ENCODE measurements around the gene TNFRSF25. TPM values are rescaled to one million over a fixed set of nuclear protein-coding genes. Genes with fewer than 3 reads are reported as not detected.

Gene TNFRSF25, protein sequence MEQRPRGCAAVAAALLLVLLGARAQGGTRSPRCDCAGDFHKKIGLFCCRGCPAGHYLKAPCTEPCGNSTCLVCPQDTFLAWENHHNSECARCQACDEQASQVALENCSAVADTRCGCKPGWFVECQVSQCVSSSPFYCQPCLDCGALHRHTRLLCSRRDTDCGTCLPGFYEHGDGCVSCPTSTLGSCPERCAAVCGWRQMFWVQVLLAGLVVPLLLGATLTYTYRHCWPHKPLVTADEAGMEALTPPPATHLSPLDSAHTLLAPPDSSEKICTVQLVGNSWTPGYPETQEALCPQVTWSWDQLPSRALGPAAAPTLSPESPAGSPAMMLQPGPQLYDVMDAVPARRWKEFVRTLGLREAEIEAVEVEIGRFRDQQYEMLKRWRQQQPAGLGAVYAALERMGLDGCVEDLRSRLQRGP
- 4.8 TPM for polyA plus RNA-seq (2013, experiment 1 of 2; ENCODE audit: insufficient read length)
- 4.9 TPM for polyA plus RNA-seq (2013, experiment 2 of 2; ENCODE audit: insufficient read length)

DNA sequence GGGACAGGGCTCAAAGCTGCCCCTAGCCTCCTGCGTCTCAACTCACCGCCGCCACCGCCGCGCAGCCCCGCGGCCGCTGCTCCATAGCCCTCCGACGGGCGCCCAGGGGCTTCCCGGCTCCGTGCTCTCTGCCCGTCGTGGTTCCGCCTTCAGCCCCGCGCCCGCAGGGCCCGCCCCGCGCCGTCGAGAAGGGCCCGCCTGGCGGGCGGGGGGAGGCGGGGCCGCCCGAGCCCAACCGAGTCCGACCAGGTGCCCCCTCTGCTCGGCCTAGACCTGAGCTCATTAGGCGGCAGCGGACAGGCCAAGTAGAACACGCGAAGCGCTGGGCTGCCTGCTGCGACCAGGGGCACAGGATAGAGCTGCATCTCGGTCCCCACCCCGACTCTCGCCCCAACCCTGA is at the start of gene TNFRSF25:
Gene TNFRSF25 (minus strand): TSS at position 151 of the 400 bp plus-strand sequence. CDS start 66 bp downstream, at position 85.
- DNase-seq = no peak

DNA sequence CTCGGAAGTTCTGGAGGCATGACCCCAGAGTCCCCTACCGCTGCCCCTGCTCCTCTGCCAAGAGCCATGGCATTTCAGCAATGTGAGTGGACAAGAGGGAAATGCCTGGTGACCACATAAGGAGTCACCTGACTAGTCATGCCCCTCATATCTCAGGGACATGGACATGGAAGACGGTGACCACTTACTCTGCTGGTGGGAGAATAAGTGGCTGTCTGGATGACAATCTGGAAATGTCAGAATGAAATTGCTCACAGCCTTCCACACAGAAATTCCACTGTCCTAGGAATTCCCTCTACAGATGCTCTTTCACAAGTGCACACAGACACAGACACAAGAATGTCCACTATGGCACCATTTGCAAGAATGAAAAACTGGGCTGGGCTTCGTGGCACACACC is 49.8 kb upstream of the TNFRSF25 start:
- DNase-seq = peak; percentile 22

DNA sequence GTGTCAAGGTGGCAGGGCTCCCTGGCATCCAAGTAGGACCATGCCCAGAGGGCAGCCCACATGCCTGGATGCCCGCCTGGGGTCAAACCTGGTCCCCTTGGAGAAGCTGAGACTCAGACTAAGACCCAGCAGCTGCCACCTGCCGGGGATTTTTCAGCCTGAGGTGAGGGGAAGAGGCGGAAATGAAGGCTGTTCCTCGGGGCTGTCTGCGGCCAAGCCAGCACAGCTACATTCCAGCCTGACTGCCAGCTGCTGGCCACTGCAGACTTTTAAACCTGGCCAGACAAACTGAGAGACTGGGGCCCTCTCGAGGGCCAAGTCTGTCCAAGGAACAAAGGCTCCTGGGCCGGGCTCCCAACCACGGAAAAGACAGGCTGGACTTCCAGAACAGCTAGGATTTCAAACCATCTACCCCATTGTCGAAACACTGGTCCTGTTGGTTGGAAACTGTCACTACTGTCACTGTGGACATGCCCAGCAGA is 47.4 kb upstream of the TNFRSF25 start:
- no peak for DNase-seq

DNA sequence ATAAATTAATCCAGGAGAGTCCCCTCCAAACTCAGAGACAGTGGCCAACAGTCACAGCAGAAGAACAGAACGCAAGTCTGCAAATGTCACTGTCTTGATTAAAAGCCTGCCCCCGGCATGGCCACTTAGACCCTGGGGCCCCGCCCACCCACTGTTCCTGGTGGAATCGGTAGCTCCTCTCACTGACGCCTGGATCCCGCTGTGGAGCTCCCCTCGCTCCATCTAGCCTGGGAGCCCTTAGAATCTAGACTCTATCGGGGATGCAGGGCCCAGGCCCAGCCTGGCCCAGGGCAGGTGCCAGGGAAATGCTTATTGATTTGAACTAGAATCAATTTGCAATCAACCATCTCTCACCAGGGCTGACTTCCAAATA is 46.9 kb upstream of the TNFRSF25 start:
- DNase-seq = no peak

DNA sequence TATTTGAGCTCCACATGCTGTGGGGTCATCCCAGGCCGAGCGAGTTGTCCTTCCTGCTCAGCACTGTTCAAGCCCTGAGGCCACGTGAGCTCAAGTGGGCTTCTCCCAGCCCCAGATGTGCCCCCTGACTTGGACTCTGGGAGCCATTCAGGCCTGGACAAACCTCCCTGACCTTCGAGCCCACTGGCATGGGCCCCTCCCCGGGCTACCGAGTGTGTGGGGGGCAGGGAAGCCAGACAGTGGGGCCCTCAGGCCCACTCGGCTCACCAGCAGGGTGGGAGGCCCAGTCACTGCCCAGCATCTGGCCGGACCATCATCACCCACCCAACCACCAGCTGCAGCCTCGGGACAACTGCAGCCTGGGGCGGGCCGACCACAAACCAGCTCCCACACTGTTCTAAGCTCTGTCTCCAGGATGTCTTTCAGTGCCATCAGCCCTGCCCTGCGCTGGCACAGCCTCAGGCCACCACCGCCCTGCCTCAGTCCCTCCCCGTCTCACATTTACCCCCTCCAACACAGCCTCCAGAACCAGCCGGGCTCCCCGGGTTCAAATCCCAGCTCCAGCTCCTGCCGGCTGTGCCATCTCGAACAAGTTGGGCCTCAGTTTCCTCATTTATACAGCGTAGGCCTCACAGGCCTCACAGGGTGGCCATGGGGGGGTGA is 46.4 kb upstream of the TNFRSF25 start:
- no peak for DNase-seq

DNA sequence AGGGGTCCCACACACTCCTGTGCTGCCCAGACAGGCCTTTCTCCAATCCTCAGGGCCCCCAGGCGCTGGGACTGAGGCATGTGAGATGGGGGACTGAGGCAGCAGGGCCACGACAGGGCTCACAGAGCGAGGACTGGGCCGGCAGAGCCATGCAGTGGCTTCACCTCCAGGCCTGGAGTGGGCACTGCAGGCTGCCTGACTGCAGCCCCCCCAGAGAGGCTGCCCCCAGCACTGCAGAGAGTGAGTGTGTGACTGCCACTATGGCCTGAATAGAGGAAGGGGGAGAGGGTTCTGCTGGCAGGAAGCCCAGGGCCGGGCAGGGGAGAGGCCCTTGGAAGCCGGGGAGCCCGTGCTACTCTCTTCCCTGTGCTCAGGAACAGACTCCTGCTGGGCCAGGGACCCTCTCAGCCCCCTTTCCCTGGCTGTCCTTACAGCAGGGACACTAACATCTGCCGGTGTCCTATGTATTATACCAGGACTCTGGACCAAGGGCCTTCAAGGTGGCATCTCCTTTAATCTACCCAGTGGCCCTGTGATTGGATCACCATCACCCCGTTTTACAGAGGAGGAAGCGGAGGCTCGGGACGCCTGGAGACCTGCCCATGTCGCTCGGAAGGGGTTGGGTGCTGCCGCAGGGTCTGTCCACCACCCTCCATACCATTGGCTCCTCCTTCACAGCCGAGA is 45.7 kb upstream of the TNFRSF25 start:
- no peak for DNase-seq

DNA sequence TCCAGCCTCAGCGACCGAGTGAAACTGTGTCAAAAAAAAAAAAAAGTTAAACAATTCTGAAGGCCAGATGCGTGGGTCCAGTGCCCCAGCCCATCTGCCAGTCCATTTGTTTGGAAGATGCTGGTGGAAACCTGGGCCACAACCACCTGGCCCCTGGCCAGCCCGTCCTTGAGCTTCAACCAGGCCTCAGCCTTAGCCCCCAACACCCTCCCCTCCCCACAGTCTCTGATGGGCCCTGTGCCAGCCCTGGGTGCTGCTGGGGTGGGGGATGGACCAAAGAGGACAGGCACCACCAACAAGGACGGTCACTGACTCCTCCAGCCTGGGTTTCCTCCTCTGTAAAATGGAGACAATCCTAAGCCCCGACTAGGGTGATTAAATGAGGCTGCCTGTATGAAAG is 45.1 kb upstream of the TNFRSF25 start:
- DNase-seq = no peak

DNA sequence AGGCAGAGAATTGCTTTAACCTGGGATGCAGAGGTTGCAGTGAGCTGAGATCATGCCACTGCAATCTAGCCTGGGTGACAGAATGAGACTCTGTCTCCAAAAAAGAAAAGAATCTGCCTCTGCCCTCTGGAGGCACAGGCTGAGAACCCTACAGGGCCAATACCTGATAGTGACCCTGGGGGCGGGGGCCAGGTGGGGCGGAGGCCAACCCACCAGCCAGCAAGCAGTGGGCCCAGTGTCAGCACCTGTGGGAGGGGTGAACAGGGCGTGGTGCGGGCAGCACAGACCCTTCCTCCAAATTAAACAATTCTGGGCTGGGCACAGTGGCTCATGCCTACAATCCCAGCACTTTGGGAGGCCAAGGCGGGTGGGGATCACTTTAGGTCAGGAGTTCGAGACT is 44.5 kb upstream of the TNFRSF25 start:
- DNase-seq = no peak

DNA sequence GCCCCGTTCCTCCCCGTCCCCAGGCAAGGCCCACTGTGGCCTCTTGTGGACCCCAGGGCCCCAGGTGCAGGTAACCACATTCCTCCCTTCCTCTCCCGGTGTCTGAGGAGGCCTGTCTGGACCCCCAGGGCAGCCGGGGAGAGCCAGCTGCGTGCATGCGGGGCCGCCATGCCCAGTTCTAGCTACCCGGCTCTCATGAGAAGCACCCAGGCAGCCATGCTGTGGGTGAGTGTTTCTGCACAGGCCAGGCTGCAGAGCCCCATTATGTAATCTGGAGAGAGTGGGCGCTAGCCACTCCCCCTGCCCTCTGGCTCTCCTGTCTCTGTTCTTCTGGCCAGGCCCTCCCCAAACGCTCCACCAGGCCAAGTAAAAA is 43.9 kb upstream of the TNFRSF25 start:
- no peak for DNase-seq

DNA sequence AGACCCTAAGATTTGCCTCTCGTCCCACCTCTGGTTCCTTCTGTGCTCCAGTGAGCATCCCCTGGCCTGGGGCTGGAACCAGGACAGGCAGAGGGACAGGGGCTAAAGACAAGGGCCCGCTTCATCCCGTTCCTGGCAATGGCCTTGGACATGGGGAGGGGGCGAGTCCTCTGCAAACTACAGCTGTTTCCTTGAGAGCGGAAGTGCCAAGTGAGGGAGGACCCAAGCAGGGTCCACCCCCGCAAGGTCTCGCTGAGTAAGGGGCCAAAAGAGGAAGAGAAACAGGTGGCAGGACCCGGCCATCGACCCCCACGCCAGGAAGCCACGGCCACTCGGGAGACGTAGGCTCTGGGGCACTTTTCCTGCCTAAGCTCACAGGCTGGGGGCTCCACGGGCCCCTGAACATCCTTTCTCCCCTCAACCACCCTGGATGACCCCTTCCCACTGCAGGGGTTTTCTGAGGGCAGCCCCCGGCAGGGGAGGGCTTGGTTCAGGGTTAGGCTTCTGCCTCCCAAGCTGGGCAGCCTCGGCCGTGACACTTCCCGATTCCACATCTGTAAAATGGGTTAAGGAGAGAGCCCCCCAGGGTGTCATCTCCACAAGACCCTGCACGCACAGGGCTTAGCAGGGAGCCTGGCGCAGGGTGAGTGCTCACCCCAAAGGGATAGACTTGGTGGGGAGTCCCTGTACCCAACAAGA is 43.4 kb upstream of the TNFRSF25 start:
- DNase-seq = no peak

DNA sequence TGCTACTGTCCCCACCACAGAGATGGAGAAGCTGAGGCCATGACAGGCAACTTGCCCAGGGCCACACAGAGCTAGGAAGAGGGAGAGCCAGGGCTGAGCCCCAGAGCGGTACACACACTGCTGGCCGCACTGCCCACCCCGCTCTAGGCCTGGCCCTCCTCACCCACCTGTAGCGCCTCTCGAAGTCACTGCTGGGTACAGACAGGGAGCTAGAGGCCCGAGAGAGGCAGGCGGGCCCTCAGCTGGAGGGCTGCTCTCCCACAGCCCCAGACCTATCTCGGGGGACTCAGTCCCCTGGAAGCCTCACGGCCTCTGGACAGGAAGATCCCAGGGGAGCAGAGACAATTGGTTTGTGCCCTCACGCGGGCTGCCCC is 42.8 kb upstream of the TNFRSF25 start:
- DNase-seq = no peak

DNA sequence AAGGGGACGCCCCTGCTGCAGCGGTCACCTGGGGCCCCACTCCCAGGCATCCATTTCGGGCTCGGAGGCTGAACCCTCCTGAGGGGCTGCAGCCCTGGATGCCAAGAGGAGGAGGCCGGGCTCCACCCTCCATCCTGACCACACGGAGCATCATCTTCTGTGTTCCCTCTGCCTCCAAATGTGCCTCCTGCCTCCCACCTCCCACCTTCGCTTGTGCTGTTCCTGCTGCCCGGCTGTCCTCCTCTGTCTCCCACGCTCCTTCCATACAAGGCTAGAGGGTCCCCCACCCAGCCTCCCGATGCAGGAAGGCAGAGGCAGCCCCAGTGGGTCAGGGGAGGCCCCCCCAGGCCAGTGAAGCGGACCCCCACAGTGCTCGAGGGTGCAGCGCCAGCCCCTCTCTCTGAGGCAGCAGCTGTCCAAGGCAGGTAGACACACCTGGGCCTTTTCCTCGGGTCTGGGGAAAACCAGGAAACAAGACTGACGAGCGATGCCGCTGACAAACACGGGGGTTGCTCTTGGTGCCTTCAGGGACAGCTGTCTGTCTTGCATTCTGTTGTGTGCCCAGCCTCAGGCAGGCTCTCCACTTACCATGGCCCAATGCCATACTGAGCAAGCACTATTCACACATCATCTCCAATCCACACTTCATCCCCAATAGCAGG is 42.3 kb upstream of the TNFRSF25 start:
- no peak for DNase-seq

DNA sequence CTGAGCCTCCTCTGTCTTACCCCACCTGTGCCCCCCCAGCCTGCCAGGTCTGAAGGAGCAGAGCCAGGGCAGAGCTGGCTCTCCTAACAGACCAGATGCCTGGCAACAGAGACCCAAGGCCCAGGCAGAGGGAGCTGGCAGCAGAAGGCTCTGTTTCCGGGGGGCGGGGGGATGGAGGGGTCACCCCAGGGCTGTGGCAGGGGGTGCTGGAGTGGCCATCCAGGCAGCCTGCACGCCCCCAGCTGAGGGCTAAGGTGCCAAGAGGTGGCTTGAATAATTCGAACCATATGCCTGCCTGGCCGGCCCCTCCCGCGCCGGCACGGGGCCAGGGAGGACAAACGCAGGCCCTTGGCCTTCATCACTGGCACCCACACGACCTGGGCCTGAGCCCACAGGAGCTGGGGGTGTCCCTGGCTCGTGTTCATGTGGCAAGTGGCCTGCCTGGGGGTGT is 41.5 kb upstream of the TNFRSF25 start:
- DNase-seq = no peak

DNA sequence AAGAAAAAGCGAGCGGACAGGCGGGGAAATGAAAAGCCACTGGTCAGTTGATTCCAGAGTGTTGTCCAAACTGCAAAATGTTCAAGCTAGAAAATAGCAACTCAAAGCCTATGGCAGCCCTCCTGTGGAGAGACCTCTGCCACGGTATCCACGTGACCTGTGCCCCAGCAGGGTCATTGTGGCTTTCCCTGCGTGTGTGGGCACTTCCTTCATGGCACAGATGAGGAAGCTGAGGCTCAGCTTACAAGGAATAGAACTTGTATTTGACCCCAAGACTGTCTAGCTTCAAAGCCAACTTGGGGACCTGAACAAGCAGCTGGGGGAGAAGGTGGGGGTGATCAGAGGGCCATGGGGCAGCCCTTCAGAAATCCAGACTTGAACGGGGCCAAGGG is 41.1 kb upstream of the TNFRSF25 start:
- DNase-seq = no peak

DNA sequence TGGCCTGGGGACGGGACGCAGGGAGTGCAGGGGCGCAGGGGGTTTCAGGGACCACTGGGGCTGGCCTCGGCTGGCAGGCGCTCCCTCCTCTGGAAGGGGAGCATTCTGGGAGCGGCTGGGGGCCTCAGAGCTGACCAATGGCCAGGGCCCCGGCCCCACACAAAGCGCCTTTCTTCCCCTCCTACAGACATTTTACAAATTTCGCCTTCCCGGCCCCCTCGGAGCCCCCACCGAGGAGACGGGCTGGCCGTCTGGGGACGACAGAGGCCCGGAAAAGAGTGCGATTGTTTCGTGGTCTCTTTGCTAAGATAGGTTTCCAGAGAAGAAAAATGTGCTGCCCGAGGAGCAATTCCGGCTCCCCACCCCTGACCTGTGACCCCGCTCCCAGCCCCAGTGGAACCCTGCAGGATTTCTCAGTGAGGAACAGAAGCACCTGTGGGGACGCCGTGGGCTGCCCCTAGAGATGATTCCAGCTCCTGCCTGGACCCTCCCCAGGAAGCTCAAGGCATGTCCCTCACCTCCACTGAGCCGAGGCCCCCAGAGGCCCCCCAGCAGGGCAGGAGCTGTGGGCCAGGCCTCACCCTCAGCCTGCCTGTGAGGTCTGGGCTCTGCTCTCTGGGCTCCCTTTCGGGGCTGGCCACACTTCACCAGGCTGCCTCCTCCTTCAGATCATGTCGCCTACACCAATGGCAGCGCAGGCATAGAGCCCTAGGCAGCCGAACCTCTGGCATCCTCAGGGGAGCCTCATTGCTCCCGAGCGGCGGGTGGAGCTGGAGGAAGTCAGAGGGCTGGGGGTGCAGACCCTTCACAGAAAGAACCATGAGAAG is 40.5 kb upstream of the TNFRSF25 start:
- no peak for DNase-seq

DNA sequence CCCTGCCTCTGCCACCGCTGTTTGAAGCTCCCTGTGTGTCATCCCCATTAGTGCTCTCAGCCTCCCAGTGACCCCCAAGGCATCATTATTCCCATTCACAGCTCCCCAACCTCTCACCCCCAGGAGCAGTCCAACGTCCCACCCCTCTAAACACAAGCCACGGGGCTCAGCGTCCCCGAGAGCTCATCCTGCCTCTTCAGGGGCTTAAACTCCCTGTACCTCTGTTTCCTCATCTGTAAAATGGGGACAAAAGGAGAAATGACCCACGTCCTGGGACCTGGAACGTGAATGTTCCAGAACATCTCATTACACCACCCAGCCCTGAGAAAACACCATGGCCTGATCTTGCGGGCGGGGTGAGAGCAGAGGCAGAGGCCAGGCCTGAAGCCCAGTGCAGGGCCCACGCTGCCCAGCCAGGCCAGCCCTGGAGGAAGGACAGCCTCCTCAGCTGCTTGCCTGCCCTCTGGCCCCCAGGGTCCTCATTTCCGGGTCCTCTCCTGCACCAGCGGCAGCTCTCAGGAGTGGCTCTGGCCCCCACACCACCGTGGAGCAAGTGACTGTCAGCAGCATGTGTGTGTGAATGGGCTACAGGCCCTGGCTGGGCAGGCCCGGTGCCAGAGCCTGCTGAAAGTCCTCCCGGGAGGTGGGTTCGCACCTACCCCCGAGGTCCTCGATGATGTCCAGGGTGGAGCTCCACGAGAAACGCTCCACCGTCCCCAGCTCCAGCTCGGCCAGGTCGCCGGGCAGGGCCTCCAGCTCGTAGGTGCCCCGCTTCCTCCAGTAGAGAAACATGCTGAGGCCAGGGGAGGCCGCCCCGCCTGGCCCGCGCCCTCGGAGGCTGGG is 39.6 kb upstream of the TNFRSF25 start:
- DNase-seq = no peak

DNA sequence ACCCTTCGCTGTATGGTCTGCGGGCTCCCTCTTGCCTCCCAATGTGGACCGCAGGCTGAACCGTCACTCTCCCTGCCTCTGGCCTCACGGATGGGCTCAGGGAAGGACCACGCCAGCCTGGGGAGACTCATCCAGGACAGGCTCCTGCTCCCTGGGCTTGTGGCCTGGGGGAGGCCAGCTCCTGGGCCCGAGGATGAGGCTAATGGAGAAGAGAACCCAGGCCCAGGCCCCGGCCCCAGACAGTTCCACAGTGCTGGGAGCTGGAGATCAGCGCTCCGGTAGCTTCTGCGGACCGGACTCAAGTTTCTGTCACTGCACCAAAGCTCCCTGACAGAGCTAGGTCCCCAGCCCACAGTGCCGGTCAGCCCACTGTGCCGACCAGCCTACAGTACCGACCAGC is 38.9 kb upstream of the TNFRSF25 start:
- no peak for DNase-seq

DNA sequence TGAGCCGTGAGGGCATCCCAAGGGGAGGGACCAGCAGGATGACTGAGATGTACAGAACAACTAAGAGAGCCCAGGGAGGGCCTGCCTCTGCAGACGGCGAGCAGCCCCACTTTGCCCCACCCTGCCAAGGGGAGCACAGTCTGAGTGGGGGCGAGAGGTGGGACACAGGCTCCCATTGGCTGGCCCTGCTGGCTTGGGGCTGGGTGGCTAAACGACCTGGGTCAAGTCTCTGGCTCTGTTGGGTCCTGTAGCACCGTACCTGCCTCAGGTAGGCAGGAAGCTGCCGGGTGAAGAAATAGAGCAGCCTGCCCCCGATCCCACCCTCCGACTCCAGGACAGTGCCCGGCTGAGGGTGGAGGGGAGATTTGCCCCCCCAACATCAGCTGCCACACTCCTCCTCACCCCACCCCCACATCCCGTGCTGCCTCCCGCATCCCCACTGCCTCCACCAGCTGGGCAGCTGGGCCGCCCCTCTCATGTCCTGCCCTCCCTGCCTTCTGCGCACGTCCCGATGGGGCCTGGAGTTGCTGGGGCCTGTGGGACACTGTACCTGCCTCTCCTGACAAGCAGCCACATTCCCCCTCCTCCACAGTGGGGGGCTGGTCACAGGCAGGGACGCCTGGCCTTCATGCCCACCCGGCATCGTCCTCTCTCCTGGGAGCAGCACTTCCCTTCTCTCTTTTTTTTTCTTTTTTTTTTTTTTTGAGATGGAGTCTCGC is 38.1 kb upstream of the TNFRSF25 start:
- no peak for DNase-seq

Measured in fibroblast of skin of scalp (primary cell).